CD4-positive, alpha-beta T cell (primary cell): ENCODE results near the gene RAD51B. TPM values are rescaled to one million over a fixed set of nuclear protein-coding genes. Genes with fewer than 3 reads are reported as not detected.
A peak's percentile ranks its signal among the peaks of the same experiment; 100 is the strongest.
"Not testable (repeated sequence)": the region's sequence is repeated elsewhere in the genome, so short reads cannot be mapped to it uniquely, and the experiment has no call there.

Source experiments
- ATAC-seq: fragments of 200-7000 bp; cut with Tn5 transposase; one replicate; pipeline ENCODE4 v1.10.0; 2022; ENCODE audit warnings: mild to moderate bottlenecking; ENCODE audit not compliant: poor library complexity
- CTCF ChIA-PET: fragments of 350-600 bp; sonication (Branson Sonifier 250); formaldehyde crosslinking; loops from one replicate; lab custom pipeline; 2021; ENCODE audit warnings: antibody characterized with exemption, inconsistent platforms; lab: Charles Lee
- POLR2A ChIA-PET: fragments of 350-600 bp; sonication (Branson Sonifier 250); formaldehyde crosslinking; loops from one replicate; lab custom pipeline; 2021; ENCODE audit warnings: antibody characterized with exemption, inconsistent platforms; lab: Charles Lee
- DNase-seq, 14 experiments: peaks; one replicate each; pipeline ENCODE4 v3.0.0-alpha.2; 2013 to 2020; ENCODE audit warnings: mixed read lengths in 2 of 14
- H3K27ac ChIP-seq, 2 donors: one replicate each; pipeline versions ENCODE4 v1.5.1 to v1.7.0; 2013; ENCODE audit warnings: low read length in 2 of 2, low read depth in 1 of 2, mild to moderate bottlenecking in 1 of 2
- H3K27me3 ChIP-seq, 2 experiments: 1 replicate in 1 of 2; 2 replicates in 1 of 2; pipeline versions ENCODE4 v1.6.1 to v1.7.0; 2013; ENCODE audit warnings: low read length in 2 of 2, control low read depth in 1 of 2, mild to moderate bottlenecking in 1 of 2, moderate library complexity in 1 of 2; ENCODE audit not compliant: insufficient read depth in 2 of 2, control insufficient read depth in 1 of 2
- H3K36me3 ChIP-seq: one replicate; pipeline ENCODE4 v1.6.1; 2013; ENCODE audit warnings: low read length, control low read depth; ENCODE audit not compliant: insufficient read depth
- H3K4me1 ChIP-seq: one replicate; pipeline ENCODE4 v1.6.1; 2013; ENCODE audit warnings: low read length, control low read depth; ENCODE audit not compliant: insufficient read depth
- H3K4me3 ChIP-seq: one replicate; pipeline ENCODE4 v1.5.1; 2013; ENCODE audit warnings: mild to moderate bottlenecking, low read length, moderate library complexity
- H3K9me3 ChIP-seq, 2 experiments: 1 replicate in 1 of 2; 2 replicates in 1 of 2; pipeline versions ENCODE4 v1.6.1 to v1.7.0; 2013; ENCODE audit warnings: low read length in 2 of 2, mild to moderate bottlenecking in 2 of 2, control low read depth in 1 of 2, moderate library complexity in 1 of 2; ENCODE audit not compliant: control insufficient read depth in 1 of 2, insufficient read depth in 1 of 2
- H3K27ac Mint-ChIP-seq: one replicate; pipeline ENCODE4 v1.8.0; 2020; ENCODE audit warnings: mixed read lengths
- H3K27me3 Mint-ChIP-seq: one replicate; pipeline ENCODE4 v1.8.0; 2021; ENCODE audit warnings: mixed read lengths
- H3K36me3 Mint-ChIP-seq: one replicate; pipeline ENCODE4 v1.8.0; 2021; ENCODE audit warnings: low read depth, mixed read lengths
- H3K4me1 Mint-ChIP-seq: one replicate; pipeline ENCODE4 v1.8.0; 2021; ENCODE audit warnings: low read depth, mixed read lengths
- H3K4me3 Mint-ChIP-seq: one replicate; pipeline ENCODE4 v1.8.0; 2020; ENCODE audit warnings: mild to moderate bottlenecking, mixed read lengths
- H3K9me3 Mint-ChIP-seq: one replicate; pipeline ENCODE4 v1.8.0; 2020; ENCODE audit warnings: mixed read lengths
- CTCF ChIP-seq: fragments of 200-600 bp; IDR thresholded peaks from one replicate; pipeline ENCODE4 v1.8.0; 2022; ENCODE audit warnings: antibody characterized with exemption, mild to moderate bottlenecking
- intact Hi-C, 2 experiments: fragments of 100-400 bp; cut with DNase I in 1 of 2; cut with micrococcal nuclease in 1 of 2; formaldehyde crosslinking; loops; one replicate each; pipeline versions ENCODE4 v1.15.1 to v1.9.0; 2023 to 2025; cut with DNase I, micrococcal nuclease
- total RNA-seq, 174 experiments: library from RNA in 2 of 174; stranded (reverse) in 2 of 174; gene quantifications; one replicate each; pipeline ENCODE4 v1.2.3 and lab custom pipeline; 2021 to 2026

Gene RAD51B
- total RNA-seq, 2 experiments from 2014 or later = 18.4 to 20.0 TPM

- H3K36me3 Mint-ChIP-seq = no peaks in the 10 kb centered on the region
- DNase-seq (no peak), ATAC-seq (no peak)
- no peak for TF ChIP-seq CTCF
- H3K4me1 ChIP-seq = peaks cover 26% of the 10 kb centered on the region
- no peak overlapping the region for H3K4me3 Mint-ChIP-seq
- CTCF ChIA-PET = no interaction called here
- H3K27ac ChIP-seq = no peak overlapping the region
- H3K9me3 Mint-ChIP-seq = no peaks in the 10 kb centered on the region
- intact Hi-C loops = no loop called here
- no peaks in the 10 kb centered on the region for H3K27me3 ChIP-seq
- peaks cover 38% of the 10 kb centered on the region for H3K4me1 Mint-ChIP-seq
- H3K4me3 ChIP-seq = no peak overlapping the region
- no peak overlapping the region for H3K27ac Mint-ChIP-seq
- H3K9me3 ChIP-seq = no peaks in the 10 kb centered on the region
- no peaks in the 10 kb centered on the region for H3K27me3 Mint-ChIP-seq
- H3K36me3 ChIP-seq = no peaks in the 10 kb centered on the region
- POLR2A ChIA-PET = interaction anchor here (1.1 kb wide), 1 partner anchor 128 kb away, joined by 3 read pairs; no protein-coding TSS in a partner anchor
These were observed 840.9 kb downstream of the RAD51B start for GRCh38 chr14:68660495-68660894.

GRCh38 chr14:68661226-68662225 is 841.9 kb downstream of the RAD51B start:
- H3K36me3 ChIP-seq = no peaks in the 10 kb centered on the region
- DNase-seq = no peak
- no peak overlapping the region for H3K27ac ChIP-seq
- Mint-ChIP-seq H3K27me3 (no peaks in the 10 kb centered on the region), H3K27ac (no peak overlapping the region), H3K4me3 (peak overlapping the region; percentile 26), H3K9me3 (no peaks in the 10 kb centered on the region), H3K4me1 (peaks cover 44% of the 10 kb centered on the region), H3K36me3 (no peaks in the 10 kb centered on the region)
- H3K4me1 ChIP-seq = peaks cover 30% of the 10 kb centered on the region
- ATAC-seq = no peak
- no peak for TF ChIP-seq CTCF
- ChIA-PET POLR2A (no interaction called here), CTCF (no interaction called here)
- intact Hi-C loops = no loop called here
- H3K27me3 ChIP-seq = no peaks in the 10 kb centered on the region
- no peaks in the 10 kb centered on the region for H3K9me3 ChIP-seq
- H3K4me3 ChIP-seq = no peak overlapping the region

GRCh38 chr14:68662392-68662791 is 842.8 kb downstream of the RAD51B start:
- Histone ChIP-seq H3K4me3 (no peak overlapping the region), H3K9me3 (no peaks in the 10 kb centered on the region), H3K36me3 (no peaks in the 10 kb centered on the region), H3K27ac (no peak overlapping the region), H3K27me3 (no peaks in the 10 kb centered on the region), H3K4me1 (peaks cover 30% of the 10 kb centered on the region)
- DNase-seq = no peak
- intact Hi-C loops = no loop called here
- Mint-ChIP-seq H3K4me3 (peak overlapping the region; percentile 26), H3K27ac (no peak overlapping the region), H3K36me3 (no peaks in the 10 kb centered on the region), H3K4me1 (peaks cover 48% of the 10 kb centered on the region), H3K9me3 (no peaks in the 10 kb centered on the region), H3K27me3 (no peaks in the 10 kb centered on the region)
- ATAC-seq = no peak
- TF ChIP-seq CTCF = no peak
- POLR2A ChIA-PET = interaction anchor here (0.6 kb wide), 1 partner anchor 152 kb away, joined by 3 read pairs; no protein-coding TSS in a partner anchor
- CTCF ChIA-PET = no interaction called here

GRCh38 chr14:68662826-68663225 is 843.2 kb downstream of the RAD51B start:
- H3K27ac ChIP-seq, CTCF ChIA-PET, H3K9me3 ChIP-seq, DNase-seq, H3K36me3 ChIP-seq, H3K27ac Mint-ChIP-seq, H3K9me3 Mint-ChIP-seq, intact Hi-C loops, H3K36me3 Mint-ChIP-seq, H3K27me3 ChIP-seq, H3K27me3 Mint-ChIP-seq, ATAC-seq: not testable (repeated sequence)
- Mint-ChIP-seq H3K4me1 (peaks cover 48% of the 10 kb centered on the region), H3K4me3 (peak overlapping the region; percentile 76)
- POLR2A ChIA-PET = interaction anchor here (0.6 kb wide), 1 partner anchor 153 kb away, joined by 3 read pairs; no protein-coding TSS in a partner anchor
- Histone ChIP-seq H3K4me1 (peaks cover 30% of the 10 kb centered on the region), H3K4me3 (peak overlapping the region; percentile 53)
